ENCODE results near the gene IDH2. TPM values are rescaled to one million over a fixed set of nuclear protein-coding genes. Genes with fewer than 3 reads are reported as not detected.
A peak's percentile ranks its signal among the peaks of the same experiment; 100 is the strongest.

Gene IDH2
- total RNA-seq, 3 donors from 2014 or later, result 29.9 to 73.5 (median 58.7) TPM

- Histone ChIP-seq H3K9me3 (no peaks in the 10 kb centered on the region), H3K4me1 (peaks cover 4 to 7% of the 10 kb centered on the region in 2 donors), H3K36me3 (no peaks in the 10 kb centered on the region), H3K27me3 (no peaks in the 10 kb centered on the region), H3K4me3 (no peak overlapping the region), H3K27ac (peak overlapping the region; percentile 54 to 88)
- intact Hi-C loops (cut with DNase I; ENCODE audit: low total_unique reads), result no loop called here
- DNase-seq (ENCODE audit: low spot score in 2 of 2), result no peak
- TF ChIP-seq POLR2A (IDR thresholded peaks at IDR 0.05) (no peak), CTCF (IDR thresholded peaks at IDR 0.05) (no peak), POLR2AphosphoS5 (IDR thresholded peaks at IDR 0.05) (no peak)
These were observed 65.9 kb downstream of the IDH2 start for GRCh38 chr15:90036343-90036742.

GRCh38 chr15:90035840-90036230, 66.4 kb downstream of the IDH2 start:
- intact Hi-C loops (cut with DNase I; ENCODE audit: low total_unique reads), result no loop called here
- H3K36me3 ChIP-seq, result no peaks in the 10 kb centered on the region
- peak overlapping the region; percentile 88 for H3K27ac ChIP-seq
- H3K27me3 ChIP-seq, result no peaks in the 10 kb centered on the region
- no peak overlapping the region for H3K4me3 ChIP-seq
- TF ChIP-seq CTCF (IDR thresholded peaks at IDR 0.05) (no peak), POLR2AphosphoS5 (IDR thresholded peaks at IDR 0.05) (no peak)
- H3K9me3 ChIP-seq, result no peaks in the 10 kb centered on the region
- DNase-seq (ENCODE audit: low spot score in 2 of 2), result no peak
- H3K4me1 ChIP-seq, result peaks cover 4 to 7% of the 10 kb centered on the region in 2 donors

GRCh38 chr15:90035095-90035839, 67.0 kb downstream of the IDH2 start:
- H3K4me3 ChIP-seq, result no peak overlapping the region
- intact Hi-C loops (cut with DNase I; ENCODE audit: low total_unique reads), result no loop called here
- H3K4me1 ChIP-seq, result peaks cover 4 to 7% of the 10 kb centered on the region in 2 donors
- no peak for TF ChIP-seq CTCF (IDR thresholded peaks at IDR 0.05)
- TF ChIP-seq POLR2AphosphoS5 (IDR thresholded peaks at IDR 0.05), result peak in 1 of 3 donors; percentile 66
- no peaks in the 10 kb centered on the region for H3K9me3 ChIP-seq
- no peaks in the 10 kb centered on the region for H3K27me3 ChIP-seq
- DNase-seq (ENCODE audit: low spot score in 2 of 2), result peak in 1 of 2 donors; percentile 81
- H3K36me3 ChIP-seq, result no peaks in the 10 kb centered on the region
- H3K27ac ChIP-seq, result peak overlapping the region; percentile 88

- no peak for TF ChIP-seq POLR2A (IDR thresholded peaks at IDR 0.05)
- TF ChIP-seq POLR2AphosphoS5 (IDR thresholded peaks at IDR 0.05), result no peak
- no peak for TF ChIP-seq CTCF (IDR thresholded peaks at IDR 0.05)
- intact Hi-C loops (cut with DNase I; ENCODE audit: low total_unique reads), result no loop called here
- Histone ChIP-seq H3K36me3 (no peaks in the 10 kb centered on the region), H3K9me3 (no peaks in the 10 kb centered on the region), H3K4me3 (no peak overlapping the region), H3K27ac (peak overlapping the region; percentile 88), H3K4me1 (peaks cover 4 to 7% of the 10 kb centered on the region in 2 donors), H3K27me3 (no peaks in the 10 kb centered on the region)
- DNase-seq (ENCODE audit: low spot score in 2 of 2), result no peak
These were observed 68.8 kb downstream of the IDH2 start for GRCh38 chr15:90033448-90033847.

Other genes starting within 250 kb of the IDH2 start
- 10 to 100 TPM; 37.4 to 57.4 (median 52.8) TPM for gene AP3S2, start 208.5 kb downstream of the IDH2 start, total RNA-seq
- gene ARPIN, start 189.5 kb downstream of the IDH2 start, total RNA-seq, result 10 to 100 TPM; 14.6 to 22.3 (median 17.0) TPM
- 10 to 100 TPM in 2 of 3 donors, 1 to 10 TPM in 1; 4.0 to 14.4 (median 10.4) TPM for gene ZNF710, start 101.1 kb downstream of the IDH2 start, total RNA-seq
- gene SEMA4B, start 98.9 kb upstream of the IDH2 start, total RNA-seq, result 10 to 100 TPM in 2 of 3 donors, 1 to 10 TPM in 1; 6.6 to 72.8 (median 56.9) TPM
- 10 to 100 TPM; 30.2 to 61.3 (median 49.5) TPM for gene CIB1, start 131.5 kb upstream of the IDH2 start, total RNA-seq
- gene GDPGP1, start 131.7 kb upstream of the IDH2 start, total RNA-seq, result 1 to 10 TPM; 3.4 to 9.4 (median 7.5) TPM
- gene TTLL13, start 147.1 kb upstream of the IDH2 start, total RNA-seq, result under 1 TPM in 1 of 3 donors, not detected in 2; 0.15 TPM
- 10 to 100 TPM; 67.7 to 99.1 (median 87.2) TPM for gene NGRN, start 163.2 kb upstream of the IDH2 start, total RNA-seq
- gene ZNF774, start 249.8 kb upstream of the IDH2 start, total RNA-seq, result 1 to 10 TPM; 2.6 to 7.6 (median 4.6) TPM

Measured in breast epithelium (tissue), 4 donors.